ENCODE results near the gene CDKAL1.

Gene CDKAL1

GRCh38 chr6:21027507-21027906, 493.2 kb downstream of the CDKAL1 start:
- Histone ChIP-seq H3K36me3 (ENCODE audit: insufficient read depth, insufficient read length, low read length) (no peaks in the 10 kb centered on the region), H3K9ac (ENCODE audit: insufficient read length, low read depth) (no peak overlapping the region), H3K4me1 (ENCODE audit: insufficient read depth, insufficient read length) (no peaks in the 10 kb centered on the region), H3K27me3 (ENCODE audit: insufficient read depth, insufficient read length) (no peaks in the 10 kb centered on the region), H3K4me3 (ENCODE audit: insufficient read length, low read depth) (no peak overlapping the region), H3K9me3 (ENCODE audit: insufficient read depth, low read length) (peaks cover 10% of the 10 kb centered on the region; the same call in 1 of the 2 replicates)
- no peak for TF ChIP-seq SUZ12 (IDR thresholded peaks at IDR 0.05; ENCODE audit: extremely low read depth, insufficient read depth, insufficient read length)
- no peak for TF ChIP-seq ZNF274 (IDR thresholded peaks at IDR 0.05; ENCODE audit: low read depth, low read length)
- no peak for TF ChIP-seq YY1 (IDR thresholded peaks at IDR 0.05; ENCODE audit: insufficient read depth, insufficient read length)
- DNase-seq (ENCODE audit: low read depth, low spot score), result no peak

- Histone ChIP-seq H3K4me3 (ENCODE audit: insufficient read length, low read depth) (no peak overlapping the region), H3K9me3 (ENCODE audit: insufficient read depth, low read length) (peaks cover 10% of the 10 kb centered on the region; the same call in 1 of the 2 replicates), H3K9ac (ENCODE audit: insufficient read length, low read depth) (no peak overlapping the region), H3K36me3 (ENCODE audit: insufficient read depth, insufficient read length, low read length) (no peaks in the 10 kb centered on the region), H3K27me3 (ENCODE audit: insufficient read depth, insufficient read length) (no peaks in the 10 kb centered on the region), H3K4me1 (ENCODE audit: insufficient read depth, insufficient read length) (no peaks in the 10 kb centered on the region)
- TF ChIP-seq ZNF274 (IDR thresholded peaks at IDR 0.05; ENCODE audit: low read depth, low read length) (no peak), YY1 (IDR thresholded peaks at IDR 0.05; ENCODE audit: insufficient read depth, insufficient read length) (no peak), SUZ12 (IDR thresholded peaks at IDR 0.05; ENCODE audit: extremely low read depth, insufficient read depth, insufficient read length) (no peak)
- DNase-seq (ENCODE audit: low read depth, low spot score), result no peak
Observed at GRCh38 chr6:21031182-21031581, 496.9 kb downstream of the CDKAL1 start.

- Histone ChIP-seq H3K27me3 (ENCODE audit: insufficient read depth, insufficient read length) (no peaks in the 10 kb centered on the region), H3K4me3 (ENCODE audit: insufficient read length, low read depth) (no peak overlapping the region), H3K9ac (ENCODE audit: insufficient read length, low read depth) (no peak overlapping the region), H3K36me3 (ENCODE audit: insufficient read depth, insufficient read length, low read length) (no peaks in the 10 kb centered on the region), H3K4me1 (ENCODE audit: insufficient read depth, insufficient read length) (no peaks in the 10 kb centered on the region), H3K9me3 (ENCODE audit: insufficient read depth, low read length) (no peaks in the 10 kb centered on the region)
- no peak for DNase-seq (ENCODE audit: low read depth, low spot score)
- TF ChIP-seq ZNF274 (IDR thresholded peaks at IDR 0.05; ENCODE audit: low read depth, low read length) (no peak), SUZ12 (IDR thresholded peaks at IDR 0.05; ENCODE audit: extremely low read depth, insufficient read depth, insufficient read length) (no peak), YY1 (IDR thresholded peaks at IDR 0.05; ENCODE audit: insufficient read depth, insufficient read length) (no peak)
Observed at GRCh38 chr6:21033084-21033483, 498.8 kb downstream of the CDKAL1 start.

- no peaks in the 10 kb centered on the region for H3K4me1 ChIP-seq (ENCODE audit: insufficient read depth, insufficient read length)
- no peak overlapping the region for H3K9ac ChIP-seq (ENCODE audit: insufficient read length, low read depth)
- no peak overlapping the region for H3K4me3 ChIP-seq (ENCODE audit: insufficient read length, low read depth)
- DNase-seq (ENCODE audit: low read depth, low spot score), result no peak
- TF ChIP-seq YY1 (IDR thresholded peaks at IDR 0.05; ENCODE audit: insufficient read depth, insufficient read length) (no peak), SUZ12 (IDR thresholded peaks at IDR 0.05; ENCODE audit: extremely low read depth, insufficient read depth, insufficient read length) (no peak), ZNF274 (IDR thresholded peaks at IDR 0.05; ENCODE audit: low read depth, low read length) (no peak)
- H3K36me3 ChIP-seq (ENCODE audit: insufficient read depth, insufficient read length, low read length), result no peaks in the 10 kb centered on the region
- H3K27me3 ChIP-seq (ENCODE audit: insufficient read depth, insufficient read length), result no peaks in the 10 kb centered on the region
- H3K9me3 ChIP-seq (ENCODE audit: insufficient read depth, low read length), result no peaks in the 10 kb centered on the region
Observed at GRCh38 chr6:21033575-21034026, 499.3 kb downstream of the CDKAL1 start.

- TF ChIP-seq YY1 (IDR thresholded peaks at IDR 0.05; ENCODE audit: insufficient read depth, insufficient read length) (no peak), ZNF274 (IDR thresholded peaks at IDR 0.05; ENCODE audit: low read depth, low read length) (no peak), SUZ12 (IDR thresholded peaks at IDR 0.05; ENCODE audit: extremely low read depth, insufficient read depth, insufficient read length) (no peak)
- Histone ChIP-seq H3K9ac (ENCODE audit: insufficient read length, low read depth) (no peak overlapping the region), H3K36me3 (ENCODE audit: insufficient read depth, insufficient read length, low read length) (no peaks in the 10 kb centered on the region), H3K9me3 (ENCODE audit: insufficient read depth, low read length) (no peaks in the 10 kb centered on the region), H3K4me1 (ENCODE audit: insufficient read depth, insufficient read length) (no peaks in the 10 kb centered on the region), H3K27me3 (ENCODE audit: insufficient read depth, insufficient read length) (no peaks in the 10 kb centered on the region), H3K4me3 (ENCODE audit: insufficient read length, low read depth) (no peak overlapping the region)
- no peak for DNase-seq (ENCODE audit: low read depth, low spot score)
Observed at GRCh38 chr6:21034345-21034744, 500.1 kb downstream of the CDKAL1 start.

- no peak overlapping the region for H3K4me3 ChIP-seq (ENCODE audit: insufficient read length, low read depth)
- H3K4me1 ChIP-seq (ENCODE audit: insufficient read depth, insufficient read length), result no peaks in the 10 kb centered on the region
- no peaks in the 10 kb centered on the region for H3K27me3 ChIP-seq (ENCODE audit: insufficient read depth, insufficient read length)
- no peak for TF ChIP-seq SUZ12 (IDR thresholded peaks at IDR 0.05; ENCODE audit: extremely low read depth, insufficient read depth, insufficient read length)
- no peak for TF ChIP-seq YY1 (IDR thresholded peaks at IDR 0.05; ENCODE audit: insufficient read depth, insufficient read length)
- no peak for TF ChIP-seq ZNF274 (IDR thresholded peaks at IDR 0.05; ENCODE audit: low read depth, low read length)
- H3K36me3 ChIP-seq (ENCODE audit: insufficient read depth, insufficient read length, low read length), result no peaks in the 10 kb centered on the region
- H3K9me3 ChIP-seq (ENCODE audit: insufficient read depth, low read length), result no peaks in the 10 kb centered on the region
- H3K9ac ChIP-seq (ENCODE audit: insufficient read length, low read depth), result no peak overlapping the region
- no peak for DNase-seq (ENCODE audit: low read depth, low spot score)
Observed at GRCh38 chr6:21037453-21037852, 503.2 kb downstream of the CDKAL1 start.

- Histone ChIP-seq H3K4me3 (ENCODE audit: insufficient read length, low read depth) (no peak overlapping the region), H3K27me3 (ENCODE audit: insufficient read depth, insufficient read length) (no peaks in the 10 kb centered on the region), H3K4me1 (ENCODE audit: insufficient read depth, insufficient read length) (no peaks in the 10 kb centered on the region), H3K9me3 (ENCODE audit: insufficient read depth, low read length) (no peaks in the 10 kb centered on the region), H3K36me3 (ENCODE audit: insufficient read depth, insufficient read length, low read length) (no peaks in the 10 kb centered on the region), H3K9ac (ENCODE audit: insufficient read length, low read depth) (no peak overlapping the region)
- no peak for TF ChIP-seq SUZ12 (IDR thresholded peaks at IDR 0.05; ENCODE audit: extremely low read depth, insufficient read depth, insufficient read length)
- TF ChIP-seq ZNF274 (IDR thresholded peaks at IDR 0.05; ENCODE audit: low read depth, low read length), result no peak
- TF ChIP-seq YY1 (IDR thresholded peaks at IDR 0.05; ENCODE audit: insufficient read depth, insufficient read length), result no peak
- DNase-seq (ENCODE audit: low read depth, low spot score), result no peak
Observed at GRCh38 chr6:21039926-21040325, 505.7 kb downstream of the CDKAL1 start.
